ENCODE results near the gene SUN2. TPM values are rescaled to one million over a fixed set of nuclear protein-coding genes. Genes with fewer than 3 reads are reported as not detected.

Gene SUN2
- total RNA-seq, 1 donor from 2014 or later = 258 TPM

- Histone ChIP-seq H3K36me3 (peaks cover 0 to 56% of the 10 kb centered on the region in 2 donors), H3K9me3 (no peaks in the 10 kb centered on the region), H3K27ac (no peak overlapping the region), H3K4me3 (no peak overlapping the region), H3K27me3 (no peaks in the 10 kb centered on the region), H3K4me1 (peaks cover 16% of the 10 kb centered on the region)
- DNase-seq (ENCODE audit: extremely low spot score in 2 of 2) = no peak
- TF ChIP-seq POLR2A (IDR thresholded peaks at IDR 0.05) = no peak
- TF ChIP-seq POLR2AphosphoS5 (IDR thresholded peaks at IDR 0.05; ENCODE audit: insufficient read depth in 1 of 2, low read depth in 1 of 2) = no peak
- TF ChIP-seq CTCF (IDR thresholded peaks at IDR 0.05) = no peak
- intact Hi-C loops (cut with DNase I) = no loop called here
Measured at GRCh38 chr22:38730411-38730871, 25.4 kb downstream of the SUN2 start.

- Histone ChIP-seq H3K27me3 (no peaks in the 10 kb centered on the region), H3K4me3 (no peak overlapping the region), H3K27ac (no peak overlapping the region), H3K9me3 (no peaks in the 10 kb centered on the region), H3K36me3 (peaks cover 0 to 61% of the 10 kb centered on the region in 2 donors), H3K4me1 (peaks cover 16% of the 10 kb centered on the region)
- DNase-seq (ENCODE audit: extremely low spot score in 2 of 2) = no peak
- no peak for TF ChIP-seq CTCF (IDR thresholded peaks at IDR 0.05)
- TF ChIP-seq POLR2AphosphoS5 (IDR thresholded peaks at IDR 0.05; ENCODE audit: insufficient read depth in 1 of 2, low read depth in 1 of 2) = no peak
- TF ChIP-seq POLR2A (IDR thresholded peaks at IDR 0.05) = no peak
- intact Hi-C loops (cut with DNase I) = no loop called here
Measured at GRCh38 chr22:38729946-38730345, 25.9 kb downstream of the SUN2 start.

GRCh38 chr22:38728871-38729796 is 26.7 kb downstream of the SUN2 start:
- H3K9me3 ChIP-seq = no peaks in the 10 kb centered on the region
- H3K27me3 ChIP-seq = no peaks in the 10 kb centered on the region
- H3K4me1 ChIP-seq = peaks cover 16% of the 10 kb centered on the region
- H3K36me3 ChIP-seq = peaks cover 0 to 70% of the 10 kb centered on the region in 2 donors
- intact Hi-C loops (cut with DNase I) = no loop called here
- H3K27ac ChIP-seq = no peak overlapping the region
- no peak overlapping the region for H3K4me3 ChIP-seq
- TF ChIP-seq POLR2A (IDR thresholded peaks at IDR 0.05) (no peak), POLR2AphosphoS5 (IDR thresholded peaks at IDR 0.05; ENCODE audit: insufficient read depth in 1 of 2, low read depth in 1 of 2) (no peak), CTCF (IDR thresholded peaks at IDR 0.05) (no peak)
- no peak for DNase-seq (ENCODE audit: extremely low spot score in 2 of 2)

GRCh38 chr22:38727530-38728451 is 28.0 kb downstream of the SUN2 start:
- no peak overlapping the region for H3K4me3 ChIP-seq
- no peak overlapping the region for H3K27ac ChIP-seq
- TF ChIP-seq POLR2AphosphoS5 (IDR thresholded peaks at IDR 0.05; ENCODE audit: insufficient read depth in 1 of 2, low read depth in 1 of 2) (no peak), POLR2A (IDR thresholded peaks at IDR 0.05) (no peak), CTCF (IDR thresholded peaks at IDR 0.05) (no peak)
- H3K4me1 ChIP-seq = peaks cover 7% of the 10 kb centered on the region
- intact Hi-C loops (cut with DNase I) = no loop called here
- H3K27me3 ChIP-seq = no peaks in the 10 kb centered on the region
- no peak for DNase-seq (ENCODE audit: extremely low spot score in 2 of 2)
- peaks cover 0 to 80% of the 10 kb centered on the region in 2 donors for H3K36me3 ChIP-seq
- no peaks in the 10 kb centered on the region for H3K9me3 ChIP-seq
